Mesenteric fat pad (tissue), 1 donor: ENCODE data around the gene PDCD1. TPM values are rescaled to one million over a fixed set of nuclear protein-coding genes. Genes with fewer than 3 reads are reported as not detected.
A peak's percentile ranks its signal among the peaks of the same experiment; 100 is the strongest.

Experiments used
- DNase-seq: peaks from one replicate; pipeline ENCODE4 v3.0.0-alpha.2; 2020; ENCODE audit warnings: low spot score
- total RNA-seq: library from RNA; stranded (reverse); fragmentation: NEBNext Ultra II Directional; extraction: Animal tissue kit (Norgen Biotek cat#: 25700); gene quantifications from one replicate; pipeline ENCODE4 v1.2.1, GENCODE V29; 2021
- donor health status: DM: yes; HTN: yes; CAD: no.

PDCD1 gene
- total RNA-seq, 1 donor from 2014 or later: 0.42 TPM

DNA sequence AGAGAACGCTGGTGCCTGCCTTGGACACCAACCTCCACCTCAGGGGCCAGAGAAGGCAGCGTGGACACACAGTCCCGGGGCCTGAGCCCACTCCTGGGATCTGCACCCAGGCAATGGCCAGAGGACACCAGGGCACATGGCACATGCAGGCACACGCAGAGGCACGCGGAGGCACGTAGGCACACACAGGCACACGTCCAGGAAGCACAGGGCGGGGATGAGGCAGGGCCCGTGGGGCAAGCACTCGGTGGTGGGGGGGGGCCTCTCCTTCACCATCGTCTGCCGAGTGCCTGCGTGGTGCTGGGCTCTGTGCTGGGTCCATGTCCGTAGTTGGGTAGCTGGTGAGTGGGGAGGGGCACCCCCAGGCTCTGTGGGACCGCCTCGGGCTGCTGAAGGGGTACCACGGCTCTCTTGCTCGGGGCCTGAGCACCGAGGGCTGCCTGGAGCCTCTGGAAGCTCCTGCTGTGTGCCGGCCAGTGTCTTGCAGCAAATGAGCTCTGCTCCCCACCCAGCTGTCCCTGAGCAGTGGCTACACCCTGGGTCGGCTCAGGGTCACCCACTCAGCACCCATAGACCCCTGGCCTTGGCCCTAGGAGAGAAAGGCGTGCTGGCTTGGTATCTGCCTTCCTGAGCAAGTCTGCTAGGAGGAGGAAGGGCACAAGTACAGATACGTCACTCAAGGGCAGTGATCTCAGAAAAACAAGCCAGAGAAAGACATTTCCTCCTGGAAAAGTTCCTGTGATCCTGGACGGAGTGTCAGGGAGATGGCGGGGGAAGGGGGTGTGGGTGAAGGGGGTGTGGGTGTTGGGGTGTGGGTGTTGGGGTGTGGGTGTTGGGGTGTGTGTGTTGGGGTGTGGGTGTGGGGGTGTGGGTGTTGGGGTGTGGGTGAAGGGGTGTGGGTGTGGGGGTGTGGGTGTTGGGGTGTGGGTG lies 37.3 kb upstream of the PDCD1 start:
- peak; percentile 83 for DNase-seq

DNA sequence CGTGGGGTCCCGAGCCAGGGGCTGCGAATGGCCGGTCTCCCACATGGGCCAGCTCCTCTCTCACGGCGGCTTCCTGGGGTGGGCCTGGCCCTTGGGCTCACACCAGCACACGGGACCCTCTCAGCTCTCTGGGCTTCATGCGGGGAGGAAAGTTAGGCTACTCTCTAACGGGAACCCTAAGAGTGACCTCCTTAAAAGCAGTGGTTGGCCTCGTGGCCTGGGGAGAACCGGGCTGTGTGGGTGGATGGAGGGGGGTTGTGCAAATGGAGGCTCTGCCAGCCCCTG lies 36.7 kb upstream of the PDCD1 start:
- DNase-seq: no peak

DNA sequence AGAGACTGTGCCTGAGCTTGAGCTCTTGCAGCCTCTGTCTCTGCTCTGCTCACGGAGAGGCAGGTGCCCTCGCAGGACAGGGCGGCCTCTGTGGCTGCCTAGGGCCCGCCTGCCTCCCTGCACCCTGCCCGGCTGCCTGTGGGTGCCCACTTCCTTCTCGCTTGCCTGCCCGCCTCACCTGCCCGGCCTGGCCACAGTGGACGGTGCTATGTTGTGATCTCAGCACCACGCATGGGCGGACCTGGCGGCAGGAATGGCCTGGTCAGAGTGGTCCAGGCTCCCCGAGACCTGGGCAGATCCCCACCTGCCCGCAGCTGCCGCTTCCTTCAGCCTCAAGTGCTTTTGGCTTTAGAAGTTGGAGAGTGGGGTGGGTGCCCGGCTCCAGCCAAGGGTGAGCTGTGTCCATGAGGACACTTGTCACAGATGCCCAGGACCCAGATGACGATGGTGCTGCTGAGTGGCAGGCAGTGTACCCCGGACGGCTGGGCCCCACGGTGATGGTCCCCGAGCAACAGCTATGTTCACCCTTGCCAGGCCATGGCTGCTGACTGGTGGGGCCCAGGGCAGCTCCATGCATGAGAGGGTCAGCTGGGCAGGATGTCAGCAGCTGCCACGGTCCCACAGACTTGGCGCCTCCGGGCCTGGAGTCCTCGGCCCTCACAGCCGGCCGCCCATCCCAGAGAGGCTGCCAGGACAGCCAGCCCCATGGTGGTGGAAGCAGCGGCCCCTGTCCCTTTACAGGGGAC lies 36.2 kb upstream of the PDCD1 start:
- DNase-seq: peak; percentile 87

DNA sequence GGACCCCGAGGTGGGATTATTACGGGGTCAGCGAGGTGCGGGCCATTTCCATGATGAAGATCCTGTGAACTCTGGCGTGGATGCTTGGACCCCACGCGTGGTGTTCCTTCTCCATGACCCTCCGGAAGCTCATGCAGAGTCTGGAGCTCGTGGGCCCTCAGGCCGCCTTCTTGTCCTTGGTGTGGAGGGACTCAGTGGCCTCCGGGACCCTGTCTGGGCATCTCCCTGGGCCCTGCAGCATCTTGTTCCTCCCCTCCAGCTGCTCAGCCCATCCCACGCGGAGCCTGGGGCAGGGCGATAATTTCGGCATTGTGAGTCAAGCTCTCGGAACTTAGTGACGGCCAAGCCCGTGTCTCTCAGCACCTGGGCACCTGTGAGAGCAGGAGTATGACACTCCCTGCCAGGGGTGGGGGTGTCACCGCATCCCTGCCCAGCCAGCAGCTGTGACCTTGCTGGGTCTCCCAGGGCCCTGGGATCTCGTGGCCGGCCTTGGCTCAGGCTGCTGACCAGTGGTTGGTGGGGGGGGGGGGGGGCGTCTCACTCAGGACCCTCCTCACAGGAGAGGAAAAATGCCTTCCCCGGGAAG lies 35.5 kb upstream of the PDCD1 start:
- peak; percentile 76 for DNase-seq

DNA sequence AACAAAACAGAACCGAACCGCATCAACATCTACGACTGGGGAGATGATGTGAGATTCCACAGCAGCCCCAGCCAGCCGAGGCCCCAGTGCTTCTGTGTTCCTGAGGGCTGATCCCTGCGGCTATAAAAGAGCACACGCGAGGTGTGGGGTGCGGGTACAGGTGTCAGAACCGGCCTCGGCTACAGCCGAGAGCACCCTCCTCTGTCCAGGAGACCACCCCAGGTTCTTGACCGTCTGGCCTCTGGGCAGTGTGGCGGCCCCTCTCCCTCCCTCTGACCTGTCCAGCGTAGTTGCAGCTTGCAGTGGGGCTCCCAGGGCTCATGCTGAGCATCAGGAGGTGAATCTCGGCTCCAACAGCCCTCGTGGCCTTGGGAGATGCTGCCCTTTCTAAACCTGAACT lies 34.6 kb upstream of the PDCD1 start:
- peak; percentile 85 for DNase-seq

DNA sequence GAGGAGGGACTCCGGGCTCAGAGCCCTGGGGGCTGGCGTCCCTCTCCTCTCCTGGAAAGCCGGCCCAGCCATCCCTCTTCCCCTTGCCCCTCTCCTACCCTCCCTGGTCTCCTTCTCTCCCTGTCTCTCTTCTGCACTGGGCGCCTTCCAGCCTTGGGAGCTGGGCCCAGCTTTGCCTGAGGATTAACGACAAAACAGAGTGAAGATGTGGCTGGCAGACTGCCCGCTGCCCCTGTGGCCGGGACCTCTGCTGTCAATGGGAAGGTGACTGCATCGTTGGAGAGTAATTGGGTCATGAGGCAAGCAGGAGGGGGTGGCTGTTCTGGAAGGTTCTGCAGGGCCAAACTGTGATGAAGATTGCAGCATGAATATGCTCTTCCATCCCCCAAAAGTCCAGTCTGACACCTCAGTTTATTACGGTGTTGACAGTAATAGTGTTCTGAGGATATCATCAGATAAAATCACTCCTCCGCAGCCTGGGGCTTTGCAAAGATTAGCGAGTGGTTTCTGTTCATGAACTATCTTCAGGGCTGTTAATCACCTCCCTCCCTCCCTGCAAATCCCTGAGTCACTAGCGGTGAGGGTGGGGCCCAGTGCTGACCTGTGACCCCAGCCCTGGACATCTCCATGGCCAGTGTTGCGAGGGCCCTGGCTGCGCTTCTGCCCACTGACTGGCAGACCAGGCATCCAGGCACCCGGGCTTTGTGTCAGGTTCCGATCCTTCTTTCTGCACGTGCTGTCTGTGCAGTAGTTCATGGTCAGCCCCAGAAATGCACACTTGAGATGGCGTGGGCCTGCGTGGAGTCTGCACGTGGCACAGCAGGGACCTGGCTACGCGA lies 33.8 kb upstream of the PDCD1 start:
- DNase-seq: no peak

DNA sequence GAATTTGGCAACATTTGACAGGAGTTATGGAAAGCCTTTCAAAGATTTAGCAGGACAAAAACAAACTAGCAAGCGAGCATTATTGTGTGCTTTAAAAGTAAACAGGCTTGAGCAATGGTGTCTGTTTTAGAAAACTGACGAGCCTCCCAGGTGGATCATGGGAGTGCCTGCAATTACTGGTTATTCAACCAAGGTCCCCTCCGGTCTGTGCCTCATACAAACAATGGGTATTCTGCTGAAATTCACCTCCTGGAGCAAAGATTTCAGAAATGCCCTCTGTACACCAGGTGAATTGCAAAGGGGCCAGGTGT lies 33.2 kb upstream of the PDCD1 start:
- no peak for DNase-seq

DNA sequence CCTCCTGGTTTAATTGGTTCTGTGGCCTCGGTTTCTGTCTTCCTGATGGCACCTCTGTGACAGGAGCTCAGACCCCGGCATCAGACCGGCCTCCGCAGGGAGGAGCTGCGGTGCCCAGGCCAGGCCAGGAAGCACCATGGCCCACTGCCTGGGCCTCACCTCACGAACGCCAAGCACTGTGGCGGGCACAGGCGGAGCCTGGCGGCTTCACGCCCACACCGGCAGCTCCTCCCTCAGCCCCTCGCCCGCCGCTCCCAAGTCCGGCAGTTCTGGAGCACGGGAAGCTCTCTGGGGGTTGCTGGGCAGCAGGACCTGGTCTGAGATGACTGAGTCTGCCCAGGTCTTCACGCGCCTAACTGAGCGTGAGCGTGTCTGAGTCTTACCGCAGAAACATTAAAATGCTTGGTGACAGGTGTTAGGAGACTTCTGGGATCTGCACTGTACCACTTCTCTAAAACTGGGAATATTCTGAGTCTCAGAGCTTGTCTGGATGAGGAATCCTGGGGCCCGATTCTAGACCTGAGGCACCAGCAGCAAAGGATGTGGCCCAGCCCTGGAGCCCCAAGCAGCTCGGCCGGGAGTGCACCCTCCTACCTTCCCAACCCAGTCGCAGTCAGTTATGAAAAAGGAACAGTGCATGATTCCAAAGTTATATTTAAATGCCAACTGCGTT lies 32.8 kb upstream of the PDCD1 start:
- no peak for DNase-seq

DNA sequence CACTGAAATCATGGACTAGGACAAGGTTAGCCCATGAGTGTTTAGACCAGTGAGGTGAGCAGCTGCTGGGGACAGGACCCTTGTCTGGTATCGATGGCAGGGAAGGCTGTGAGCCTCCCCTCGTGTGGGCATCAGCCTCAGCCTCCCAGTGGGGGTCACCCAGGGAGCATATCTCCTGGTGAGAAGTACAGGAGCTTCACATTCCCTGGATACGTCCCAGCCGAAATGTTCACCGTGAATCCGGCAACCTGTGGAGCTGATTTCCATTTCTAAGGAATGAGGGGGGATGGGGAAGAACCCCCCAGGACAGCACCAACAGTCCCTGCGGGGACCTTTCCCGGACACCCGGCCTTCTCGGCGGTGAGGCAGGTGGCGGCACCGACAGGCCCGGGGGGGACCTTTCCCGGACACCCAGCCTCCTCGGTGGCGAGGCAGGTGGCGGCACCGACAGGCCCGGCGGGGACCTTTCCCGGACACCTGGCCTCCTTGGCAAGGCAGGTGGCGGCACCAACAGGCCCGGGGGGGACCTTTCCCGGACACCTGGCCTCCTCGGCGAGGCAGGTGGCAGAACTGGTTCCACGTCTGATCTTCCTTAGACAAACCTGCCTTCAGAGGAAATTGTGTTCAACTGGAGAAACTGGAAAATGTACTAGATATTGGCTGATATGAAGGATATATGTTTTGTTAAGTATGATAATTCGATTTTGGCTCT lies 32.0 kb upstream of the PDCD1 start:
- DNase-seq: no peak

DNA sequence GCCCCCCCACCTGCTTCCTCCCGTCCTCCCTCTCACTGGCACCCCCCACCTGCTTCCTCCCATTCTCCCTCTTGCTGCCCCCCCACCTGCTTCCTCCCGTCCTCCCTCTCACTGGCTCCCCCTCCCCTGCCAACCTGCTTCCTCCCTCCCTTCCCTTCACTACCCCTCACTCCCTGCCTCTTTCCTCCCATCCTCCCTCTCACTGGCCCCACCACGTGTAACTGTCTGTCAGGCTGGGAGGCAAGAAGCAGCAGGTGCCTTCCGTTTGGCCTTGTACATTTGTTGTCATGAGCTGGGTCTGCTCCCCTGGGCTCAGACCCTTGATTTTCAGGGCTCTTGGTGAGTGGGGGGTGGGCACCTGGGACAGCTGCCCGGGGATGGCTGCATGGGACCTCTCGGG lies 29.9 kb upstream of the PDCD1 start:
- no peak for DNase-seq

DNA sequence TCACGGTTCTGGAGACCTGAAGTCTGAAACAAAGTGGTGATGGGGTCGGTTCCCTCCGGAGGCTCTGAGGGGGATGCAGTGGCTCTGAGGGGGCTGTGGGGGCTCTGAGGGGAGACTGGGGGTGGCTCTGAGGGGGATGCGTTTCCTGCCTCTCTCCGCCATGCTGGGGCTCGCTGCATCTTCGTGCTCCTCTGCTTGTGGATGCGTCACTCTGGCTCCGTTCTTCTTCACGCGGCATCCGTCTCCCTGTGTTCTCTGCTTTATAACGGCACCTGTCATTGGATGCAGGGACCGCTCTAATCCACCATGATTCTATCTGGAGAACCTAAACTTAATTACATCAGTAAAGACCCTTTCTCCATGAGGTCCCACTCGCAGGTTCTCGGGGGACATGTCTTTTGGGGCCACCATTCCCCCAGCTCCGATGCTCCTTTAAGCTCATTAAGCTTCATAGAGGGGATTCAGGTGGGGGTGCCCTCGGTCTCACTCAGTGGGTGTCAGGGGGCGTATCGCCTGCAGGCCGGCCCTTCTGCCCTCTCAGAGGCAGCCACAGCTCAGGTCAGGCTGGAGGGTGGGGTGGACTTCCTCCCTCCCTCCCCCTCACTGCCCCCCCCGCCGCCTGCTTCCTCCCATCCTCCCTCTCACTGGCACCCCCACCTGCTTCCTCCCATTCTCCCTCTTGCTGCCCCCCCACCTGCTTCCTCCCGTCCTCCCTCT lies 29.3 kb upstream of the PDCD1 start:
- DNase-seq: no peak

DNA sequence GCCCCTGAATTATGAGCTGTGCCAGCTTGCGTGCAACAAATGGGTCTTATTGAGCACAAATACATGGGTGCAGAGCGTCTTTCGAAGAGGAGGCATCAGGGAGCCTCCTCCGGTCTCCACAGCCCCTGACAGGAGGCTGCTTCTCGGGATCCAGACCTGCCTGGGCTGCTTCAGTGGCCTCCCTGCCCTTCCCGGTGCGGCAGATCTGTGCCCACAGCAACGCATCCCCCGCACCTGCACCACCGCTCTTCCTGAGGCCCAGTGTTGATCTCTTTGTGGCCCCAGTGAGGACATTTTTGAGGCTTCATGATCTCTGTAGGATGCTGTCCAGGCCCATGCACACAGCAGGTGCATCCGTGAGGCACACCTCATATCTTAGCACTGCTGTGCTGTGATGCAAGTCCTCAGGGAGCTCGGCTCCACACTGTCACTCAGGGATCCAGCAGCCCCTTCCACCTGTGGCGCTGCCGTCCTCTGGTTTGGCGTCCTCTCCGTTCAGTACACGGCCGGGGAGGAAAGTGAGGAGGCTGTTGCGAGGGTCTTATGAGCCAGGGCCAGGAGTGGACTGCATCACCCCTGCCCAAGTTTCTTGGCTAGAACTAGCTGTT lies 28.2 kb upstream of the PDCD1 start:
- no peak for DNase-seq

DNA sequence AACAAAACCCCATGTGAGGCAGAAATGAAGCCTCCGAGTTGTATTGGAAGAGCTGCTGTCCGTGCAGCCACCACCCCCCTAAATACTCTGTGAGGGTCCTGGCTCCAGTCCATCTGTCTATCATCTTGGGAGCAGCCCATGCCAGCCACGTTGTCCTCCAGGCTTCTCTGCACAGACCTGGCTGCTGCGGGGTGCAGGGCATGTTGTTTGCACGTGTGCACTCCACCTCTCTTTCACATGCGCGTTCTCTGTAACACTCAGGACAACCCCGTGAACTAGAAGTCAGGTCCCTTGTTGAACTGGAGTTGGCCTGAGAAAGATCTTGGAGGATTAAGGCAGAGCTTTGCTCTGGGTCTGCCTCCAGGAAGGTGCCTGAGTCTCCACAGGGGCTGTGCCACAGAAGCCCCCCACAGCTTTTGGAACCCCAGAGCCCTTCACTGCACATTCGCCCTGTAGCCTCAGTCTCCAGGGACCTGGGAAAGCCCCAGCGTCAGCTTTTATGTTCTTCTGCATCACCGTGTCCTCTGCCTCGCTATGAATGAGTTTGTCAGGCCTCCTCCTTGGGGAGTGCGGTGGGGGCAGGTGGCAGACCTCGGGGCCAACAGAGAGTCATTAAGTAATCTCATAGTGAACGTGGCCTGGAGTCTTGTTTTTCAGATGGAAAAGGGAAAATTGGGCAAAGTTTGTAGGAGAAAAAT lies 27.4 kb upstream of the PDCD1 start:
- DNase-seq: no peak

DNA sequence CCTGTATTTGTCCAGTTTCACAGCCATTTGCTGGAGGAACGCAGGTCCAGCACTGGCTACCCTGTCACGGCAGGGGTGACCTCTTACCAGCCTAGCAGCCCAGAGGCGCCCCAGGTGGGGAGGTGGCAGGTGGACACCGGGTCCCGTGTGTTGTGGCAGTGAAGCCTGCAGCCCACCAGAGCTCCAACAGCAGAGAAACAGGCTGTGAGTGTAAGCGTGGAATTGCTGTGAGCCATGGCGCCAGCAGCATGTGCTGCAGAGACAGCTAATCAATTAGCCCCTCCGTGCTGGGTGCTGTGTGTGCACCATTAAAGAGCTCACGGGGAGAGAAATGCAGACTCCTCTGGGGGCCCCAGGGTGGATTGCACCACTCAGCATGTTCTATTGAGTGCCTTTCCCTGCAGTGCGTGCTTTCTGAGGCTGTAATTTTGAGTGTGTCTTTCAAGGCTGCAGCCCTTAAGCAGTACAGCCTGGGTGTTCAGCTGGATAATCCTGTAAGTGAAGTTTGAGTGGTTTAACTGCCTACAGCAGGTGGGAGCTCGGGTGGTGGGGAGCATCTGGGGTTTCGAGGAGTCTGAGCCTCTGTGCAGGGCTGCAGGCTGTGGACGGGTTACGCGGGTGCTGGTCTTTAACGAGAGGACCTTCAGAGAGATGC lies 26.7 kb upstream of the PDCD1 start:
- DNase-seq: no peak

DNA sequence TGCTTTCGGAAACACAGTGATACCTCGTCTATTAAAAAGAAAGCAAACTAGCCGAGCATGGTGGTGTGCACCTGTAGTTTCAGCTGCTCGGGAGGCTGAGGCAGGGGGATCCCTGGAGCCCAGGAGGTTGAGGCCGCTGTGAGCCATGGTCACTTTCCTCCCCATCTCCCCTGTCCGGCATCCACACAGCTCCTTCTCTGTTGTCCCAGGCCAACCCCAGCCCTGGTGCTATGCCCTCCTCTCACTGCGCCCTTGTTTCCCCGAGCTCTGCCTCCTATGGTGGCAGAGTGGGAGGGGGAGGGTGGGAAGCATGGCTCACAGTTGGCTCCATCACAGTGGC lies 26.2 kb upstream of the PDCD1 start:
- no peak for DNase-seq

DNA sequence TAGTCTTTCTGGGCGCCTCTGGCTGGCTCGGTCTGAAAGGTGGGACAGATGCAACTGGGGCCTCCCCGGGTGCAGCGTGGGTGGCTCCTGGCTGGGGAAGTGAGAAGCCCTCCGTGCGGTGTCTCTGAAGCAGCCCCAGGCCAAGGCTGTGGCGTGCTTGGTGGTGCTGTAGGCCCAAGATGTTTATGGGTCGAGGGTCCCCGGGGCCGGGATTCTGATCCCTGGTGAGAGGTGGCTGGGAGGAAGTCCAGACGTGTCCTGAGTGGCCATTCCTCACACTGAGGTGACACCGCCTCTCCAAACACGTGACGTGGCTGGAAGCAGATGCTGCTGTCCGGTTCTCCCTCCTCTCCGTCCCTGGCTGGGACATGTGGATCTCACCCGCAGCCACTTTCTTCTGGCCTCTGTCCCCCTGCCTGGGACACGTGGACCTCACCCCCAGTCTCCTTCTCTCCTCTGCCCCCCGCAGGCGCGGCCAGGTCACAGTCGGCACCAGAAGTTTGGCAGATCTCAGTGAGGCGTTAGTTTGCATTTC lies 23.5 kb upstream of the PDCD1 start:
- DNase-seq: no peak

DNA sequence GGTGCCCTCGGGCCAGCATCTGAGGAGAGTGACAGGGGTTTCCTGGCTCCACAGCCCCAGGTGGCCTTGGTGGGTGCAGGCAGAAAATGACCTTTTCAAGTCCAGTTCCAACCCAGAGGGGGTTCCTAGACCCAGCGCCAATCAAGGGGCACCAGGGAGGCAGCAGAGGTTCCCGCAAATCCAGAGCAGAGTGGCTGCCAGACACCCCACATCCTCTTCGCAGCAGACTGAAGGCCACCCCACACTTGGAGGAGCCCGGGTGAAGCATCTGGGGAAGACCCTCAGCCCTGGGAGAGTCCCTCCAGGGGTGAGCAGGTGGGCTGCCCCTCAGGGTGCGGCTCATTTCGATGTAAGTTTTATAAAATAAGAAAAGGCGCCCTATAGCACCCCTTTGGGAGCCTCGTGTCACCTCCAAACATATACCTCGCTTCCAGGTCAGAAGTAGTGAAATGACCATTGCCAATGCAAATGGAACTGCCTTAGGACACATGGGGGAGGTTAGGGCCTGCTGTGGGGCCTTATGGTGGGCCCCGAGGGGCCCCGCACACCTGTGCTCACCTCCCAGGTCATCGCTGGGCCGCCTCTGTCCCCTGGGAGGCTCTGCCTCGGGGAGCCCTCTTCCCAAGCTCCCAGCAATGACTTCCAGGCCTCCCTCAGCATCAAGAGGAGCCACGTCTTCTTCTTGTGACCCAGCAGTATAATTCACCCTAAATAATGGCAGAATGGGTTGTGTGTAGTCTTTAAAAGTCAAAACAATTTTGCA lies 21.8 kb upstream of the PDCD1 start:
- DNase-seq: no peak
